ENCODE results near the gene FRMD4B. TPM values are rescaled to one million over a fixed set of nuclear protein-coding genes. Genes with fewer than 3 reads are reported as not detected.
A peak's percentile ranks its signal among the peaks of the same experiment; 100 is the strongest.

Gene FRMD4B
- total RNA-seq, 1 donor from 2014 or later = 37.4 TPM

GRCh38 chr3:69419276-69419675 lies 33.4 kb upstream of the FRMD4B start:
- Mint-ChIP-seq H3K36me3 (no peaks in the 10 kb centered on the region), H3K27ac (no peak overlapping the region), H3K4me1 (ENCODE audit: unreplicated experiment) (no peaks in the 10 kb centered on the region), H3K9me3 (no peaks in the 10 kb centered on the region), H3K4me3 (no peak overlapping the region), H3K27me3 (no peaks in the 10 kb centered on the region)
- no peak for TF ChIP-seq CTCF (conservative IDR thresholded peaks at IDR 0.05)
- DNase-seq (ENCODE audit: extremely low spot score, unreplicated experiment) = no peak

- DNase-seq (ENCODE audit: extremely low spot score, unreplicated experiment) = no peak
- H3K9me3 Mint-ChIP-seq = no peaks in the 10 kb centered on the region
- H3K36me3 Mint-ChIP-seq = no peaks in the 10 kb centered on the region
- no peaks in the 10 kb centered on the region for H3K27me3 Mint-ChIP-seq
- no peak overlapping the region for H3K27ac Mint-ChIP-seq
- no peak for TF ChIP-seq CTCF (conservative IDR thresholded peaks at IDR 0.05)
- no peaks in the 10 kb centered on the region for H3K4me1 Mint-ChIP-seq (ENCODE audit: unreplicated experiment)
- H3K4me3 Mint-ChIP-seq = no peak overlapping the region
Observed at GRCh38 chr3:69417541-69418078, 31.7 kb upstream of the FRMD4B start.

GRCh38 chr3:69413551-69414207 lies 27.8 kb upstream of the FRMD4B start:
- Mint-ChIP-seq H3K4me3 (no peak overlapping the region), H3K36me3 (no peaks in the 10 kb centered on the region)

GRCh38 chr3:69411346-69411745 lies 25.5 kb upstream of the FRMD4B start:
- no peaks in the 10 kb centered on the region for H3K9me3 Mint-ChIP-seq
- no peak overlapping the region for H3K27ac Mint-ChIP-seq
- H3K36me3 Mint-ChIP-seq = no peaks in the 10 kb centered on the region
- peaks cover 5% of the 10 kb centered on the region for H3K4me1 Mint-ChIP-seq (ENCODE audit: unreplicated experiment)
- H3K4me3 Mint-ChIP-seq = no peak overlapping the region
- DNase-seq (ENCODE audit: extremely low spot score, unreplicated experiment) = no peak
- TF ChIP-seq CTCF (conservative IDR thresholded peaks at IDR 0.05) = no peak
- H3K27me3 Mint-ChIP-seq = no peaks in the 10 kb centered on the region

More at GRCh38 chr3:69413551-69414207, 27.8 kb upstream of the FRMD4B start:
- DNase-seq (ENCODE audit: extremely low spot score, unreplicated experiment) = no peak
- Mint-ChIP-seq H3K27me3 (no peaks in the 10 kb centered on the region), H3K4me1 (ENCODE audit: unreplicated experiment) (peaks cover 5% of the 10 kb centered on the region), H3K9me3 (no peaks in the 10 kb centered on the region), H3K27ac (no peak overlapping the region)
- TF ChIP-seq CTCF (conservative IDR thresholded peaks at IDR 0.05) = no peak

GRCh38 chr3:69410301-69410700 lies 24.4 kb upstream of the FRMD4B start:
- DNase-seq (ENCODE audit: extremely low spot score, unreplicated experiment) = no peak
- Mint-ChIP-seq H3K27ac (no peak overlapping the region), H3K4me3 (no peak overlapping the region), H3K9me3 (no peaks in the 10 kb centered on the region), H3K4me1 (ENCODE audit: unreplicated experiment) (peaks cover 5% of the 10 kb centered on the region), H3K27me3 (no peaks in the 10 kb centered on the region), H3K36me3 (no peaks in the 10 kb centered on the region)
- peak; percentile 90 for TF ChIP-seq CTCF (conservative IDR thresholded peaks at IDR 0.05)

Data from type B pancreatic cell (in vitro differentiated cells).